Measurements from ENCODE around the gene GPR55.

The GPR55 gene

GRCh38 chr2:230900336-230900995, 24.6 kb downstream of the GPR55 start:
- DNase-seq (ENCODE audit: low read depth): no peak

DNA sequence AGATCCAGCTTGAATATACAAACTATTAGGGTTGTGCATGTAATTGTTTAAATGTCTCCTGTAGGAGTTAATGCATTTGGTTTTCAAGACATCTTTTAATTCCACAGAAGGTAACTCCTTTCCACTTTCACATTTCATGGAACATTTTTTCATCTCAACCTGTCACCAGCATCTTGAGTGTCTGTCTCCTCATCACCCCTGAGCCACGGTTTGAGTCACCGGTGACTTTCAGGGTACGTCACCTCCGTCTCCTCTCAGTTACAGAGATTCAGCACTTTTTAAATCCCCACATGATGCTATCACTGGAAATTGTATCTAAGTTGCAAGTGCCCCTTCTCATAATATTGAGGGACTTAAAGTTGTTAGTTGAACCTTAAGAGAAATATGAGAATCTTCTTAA, 25.3 kb downstream of the GPR55 start:
- DNase-seq (ENCODE audit: low read depth): no peak

DNA sequence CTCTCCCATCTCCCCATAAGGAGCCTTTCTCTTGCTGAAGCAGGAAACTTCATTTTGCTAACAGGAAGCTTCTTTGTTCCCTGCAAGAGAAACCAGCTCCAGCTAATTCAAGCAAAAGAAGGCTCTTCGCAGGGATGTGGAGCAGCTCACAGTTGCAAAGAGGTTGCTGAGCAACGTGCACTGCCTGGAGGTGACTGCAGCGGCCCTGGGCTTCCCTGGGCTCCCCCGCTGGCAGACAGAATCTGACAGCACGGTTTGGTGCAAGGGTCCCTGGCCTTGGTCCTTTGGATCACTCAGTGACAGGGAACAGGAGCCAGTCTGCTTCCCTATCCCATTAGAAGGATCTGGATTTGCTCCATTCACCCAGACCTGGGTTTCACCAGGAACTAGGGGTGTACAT, 25.8 kb downstream of the GPR55 start:
- no peak for DNase-seq (ENCODE audit: low read depth)

- no peak for DNase-seq (ENCODE audit: low read depth)
Observed at GRCh38 chr2:230898713-230899091, 26.3 kb downstream of the GPR55 start.

DNA sequence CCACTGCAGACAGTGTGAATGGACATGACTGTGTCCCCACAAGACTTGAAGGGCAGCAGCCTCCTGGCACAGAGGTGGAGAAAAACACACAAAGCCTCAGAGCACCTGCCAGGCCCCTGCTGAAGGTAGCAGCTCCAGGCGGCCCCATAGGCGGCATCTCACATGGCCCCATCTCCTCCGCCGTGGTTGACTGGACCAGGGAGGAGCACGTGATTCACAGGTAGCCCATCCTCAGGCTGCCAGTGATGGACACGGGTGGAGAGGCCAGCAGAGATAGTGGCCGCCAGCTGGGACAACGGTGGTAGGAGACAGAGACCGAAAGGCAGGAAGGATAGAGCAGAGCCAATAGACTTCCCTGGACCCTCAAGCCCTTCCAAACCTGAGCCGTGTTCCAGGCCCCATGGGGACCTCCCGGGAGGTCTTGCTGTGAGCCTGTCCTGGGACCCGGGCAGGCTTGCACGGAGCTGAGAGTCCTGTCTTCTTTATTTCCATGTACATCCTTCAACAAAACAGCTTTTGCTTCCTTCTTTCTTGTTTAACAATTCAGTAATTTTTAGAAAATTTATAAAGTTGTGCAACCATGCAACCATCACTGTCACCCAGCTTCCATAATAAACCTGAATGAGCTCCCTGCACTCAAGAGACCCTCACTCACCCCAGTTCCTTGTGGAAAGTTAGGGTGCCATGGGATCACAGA, 26.9 kb downstream of the GPR55 start:
- DNase-seq (ENCODE audit: low read depth): no peak

DNA sequence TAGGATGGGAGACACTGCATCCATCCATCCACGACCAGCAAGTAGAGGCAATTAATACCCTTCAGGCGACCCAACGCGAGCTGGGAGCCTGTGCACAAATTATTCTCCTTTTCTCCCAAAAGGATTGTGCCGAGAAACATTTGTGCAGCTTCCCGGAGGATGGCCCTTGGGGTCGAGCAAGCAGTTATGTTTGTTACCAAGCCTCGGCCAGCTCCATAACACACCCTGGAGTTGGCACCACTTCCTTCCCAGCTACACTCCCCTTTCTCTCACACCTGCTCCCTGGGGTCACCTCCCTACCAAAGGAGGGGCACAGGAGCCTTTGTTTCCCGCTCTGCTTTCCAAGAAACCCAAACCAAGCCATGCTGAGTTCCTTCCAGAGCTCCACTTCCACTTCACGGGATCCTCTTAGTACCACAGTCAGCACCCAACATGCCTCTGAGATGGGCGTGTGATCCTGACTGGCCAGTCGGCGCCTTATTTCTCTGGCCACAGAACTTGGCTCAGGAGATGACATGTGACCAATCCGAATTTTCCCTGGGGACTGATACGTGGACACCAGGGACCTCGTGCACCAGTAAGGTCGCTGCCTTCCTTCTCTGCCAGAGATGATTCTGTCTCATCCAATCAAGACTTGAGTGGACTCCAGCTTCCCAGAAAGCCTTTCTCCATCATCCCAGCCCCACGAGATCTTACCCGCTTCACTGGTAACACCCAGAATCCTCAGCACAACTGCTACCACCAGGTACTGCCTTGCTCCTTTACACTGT, 28.5 kb downstream of the GPR55 start:
- DNase-seq (ENCODE audit: low read depth): no peak

DNA sequence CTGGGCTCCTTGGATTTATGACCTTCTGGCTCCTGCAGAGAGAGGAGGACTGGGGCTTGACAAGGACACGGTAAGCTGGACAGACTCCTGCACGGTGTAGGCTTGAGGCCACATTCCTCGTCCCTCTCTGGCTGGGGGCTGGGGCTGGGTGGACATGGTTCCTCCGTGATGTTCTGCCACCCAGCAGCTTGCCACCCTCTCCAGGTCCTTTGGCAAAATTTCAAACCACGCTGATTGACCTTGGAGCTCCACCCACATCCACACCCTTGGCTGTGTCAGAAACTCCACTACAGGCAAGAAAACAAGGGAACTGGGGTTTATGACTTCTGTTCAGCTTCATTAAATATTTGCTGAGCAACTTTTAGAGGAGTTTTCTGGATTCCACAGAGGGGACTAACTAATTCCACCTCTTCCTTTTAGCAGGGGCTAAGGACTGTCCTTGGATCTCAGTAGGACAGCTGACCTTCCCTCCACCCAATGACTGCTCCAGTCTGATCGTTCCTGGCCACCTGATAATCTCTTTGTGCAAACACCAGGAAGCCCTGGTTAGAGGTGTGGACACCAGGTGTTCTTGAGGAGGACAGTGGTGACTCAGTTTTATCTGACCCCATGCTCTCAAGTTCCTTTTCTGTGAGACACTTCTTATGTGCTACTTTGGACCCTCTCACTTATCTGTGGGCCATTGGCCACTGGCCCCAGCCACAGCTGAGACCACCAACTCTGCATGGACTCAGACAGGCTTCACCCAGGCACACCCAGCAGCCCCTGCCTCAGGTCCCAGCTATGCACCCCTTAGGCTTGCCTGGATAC, 29.3 kb downstream of the GPR55 start:
- DNase-seq (ENCODE audit: low read depth): no peak

- no peak for DNase-seq (ENCODE audit: low read depth)
Observed at GRCh38 chr2:230893841-230894781, 30.9 kb downstream of the GPR55 start.

- DNase-seq (ENCODE audit: low read depth): no peak
Observed at GRCh38 chr2:230893338-230893737, 31.7 kb downstream of the GPR55 start.

- DNase-seq (ENCODE audit: low read depth): no peak
Observed at GRCh38 chr2:230891509-230891908, 33.5 kb downstream of the GPR55 start.

GRCh38 chr2:230891064-230891463, 34.0 kb downstream of the GPR55 start:
- DNase-seq (ENCODE audit: low read depth): no peak

- DNase-seq (ENCODE audit: low read depth): no peak
Observed at GRCh38 chr2:230890646-230891045, 34.4 kb downstream of the GPR55 start.

DNA sequence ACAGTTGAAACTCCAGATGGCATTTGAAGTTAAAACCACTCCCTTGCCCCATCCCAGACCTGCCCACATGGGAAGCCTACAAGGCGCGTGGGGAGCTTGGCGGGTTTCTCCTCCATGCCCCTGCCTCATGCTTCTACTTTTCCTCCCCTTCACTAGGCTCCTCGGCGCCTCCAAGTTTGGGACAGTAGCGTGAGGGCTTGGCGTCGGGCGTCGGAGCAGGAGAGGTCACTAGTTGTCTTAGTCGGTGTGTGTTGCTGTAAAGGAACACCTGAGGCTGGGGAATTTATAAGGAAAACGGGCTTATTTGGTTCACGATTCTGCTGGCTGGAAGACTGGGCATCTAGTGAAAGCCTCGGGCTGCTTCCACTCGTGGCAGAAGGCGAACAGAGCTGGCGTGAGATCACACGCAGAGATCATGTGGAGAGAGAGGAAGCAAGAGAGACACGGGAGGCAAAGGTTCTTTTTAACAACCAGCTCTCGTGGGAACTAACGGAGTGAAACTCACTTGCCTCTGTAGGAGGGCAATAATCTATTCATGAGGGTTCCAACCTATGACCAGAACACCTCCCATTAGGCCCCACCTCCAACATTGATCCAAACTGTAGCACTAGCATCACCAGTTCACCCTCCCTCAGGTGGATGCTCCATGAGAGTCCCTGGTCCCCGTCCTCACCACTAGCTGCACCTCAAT, 35.0 kb downstream of the GPR55 start:
- DNase-seq (ENCODE audit: low read depth): no peak

DNA sequence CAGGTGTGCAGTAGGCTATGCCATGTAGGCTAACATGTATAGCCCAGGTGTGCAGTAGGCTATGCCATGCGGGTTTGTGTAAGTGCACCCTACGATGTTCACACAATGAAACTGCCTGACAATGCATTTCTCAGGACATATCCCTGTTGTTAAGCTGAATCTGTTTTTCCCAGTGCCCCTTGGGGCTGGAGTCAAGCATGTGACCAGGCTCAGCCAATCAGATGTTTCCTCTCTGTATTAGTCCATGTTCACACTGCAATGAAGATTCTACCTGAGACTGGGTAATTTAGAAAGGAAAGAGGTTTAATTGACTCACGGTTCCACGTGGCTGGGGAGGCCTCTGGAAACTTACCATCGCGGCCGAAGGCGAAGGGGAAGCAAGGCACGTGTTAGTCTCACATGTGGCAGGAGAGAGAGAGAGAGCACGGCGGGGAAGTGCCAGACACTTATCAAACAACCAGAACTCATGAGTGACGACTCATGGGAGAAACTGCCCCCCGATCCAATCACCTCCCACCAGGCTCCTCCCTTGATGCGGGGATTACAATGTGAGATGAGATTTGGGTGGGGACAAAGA, 36.1 kb downstream of the GPR55 start:
- no peak for DNase-seq (ENCODE audit: low read depth)

DNA sequence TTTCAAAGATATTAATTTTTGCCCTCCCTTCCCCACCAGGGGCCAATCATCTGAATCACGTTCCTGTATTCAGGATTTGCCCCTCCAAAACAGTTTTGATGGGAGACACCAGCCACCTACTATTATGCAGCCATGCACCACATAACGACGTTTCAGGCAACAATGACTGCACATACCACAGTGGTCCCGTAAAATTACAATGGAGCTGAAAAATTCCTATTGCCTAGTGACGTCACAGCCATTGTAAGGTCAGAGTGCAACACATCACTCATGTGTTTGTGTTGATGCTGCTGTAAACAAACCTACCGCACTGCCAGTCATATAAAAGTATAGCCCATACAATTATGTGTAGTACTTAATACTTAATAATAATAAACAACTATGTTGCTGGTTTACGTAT, 37.7 kb downstream of the GPR55 start:
- no peak for DNase-seq (ENCODE audit: low read depth)

DNA sequence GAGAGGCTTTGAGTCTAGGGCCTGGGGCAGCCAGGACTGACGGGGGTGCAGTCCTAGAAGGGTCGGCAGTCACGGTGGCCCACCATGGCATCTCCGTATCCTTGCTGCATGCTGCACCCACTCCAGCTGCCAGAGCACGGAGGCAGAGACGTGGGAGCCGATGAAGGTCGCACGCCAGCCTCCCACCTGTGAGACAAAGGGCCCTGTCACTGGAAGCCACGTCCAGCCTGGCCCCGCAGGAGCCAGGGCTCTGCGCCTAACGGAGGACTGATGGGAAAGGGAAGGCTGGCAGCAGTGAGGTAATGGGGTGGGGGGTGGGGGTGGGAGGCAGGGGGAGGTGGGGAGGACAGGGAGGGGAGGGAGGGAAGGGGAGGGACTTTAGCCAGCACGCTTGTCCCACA, 38.4 kb downstream of the GPR55 start:
- DNase-seq (ENCODE audit: low read depth): no peak

DNA sequence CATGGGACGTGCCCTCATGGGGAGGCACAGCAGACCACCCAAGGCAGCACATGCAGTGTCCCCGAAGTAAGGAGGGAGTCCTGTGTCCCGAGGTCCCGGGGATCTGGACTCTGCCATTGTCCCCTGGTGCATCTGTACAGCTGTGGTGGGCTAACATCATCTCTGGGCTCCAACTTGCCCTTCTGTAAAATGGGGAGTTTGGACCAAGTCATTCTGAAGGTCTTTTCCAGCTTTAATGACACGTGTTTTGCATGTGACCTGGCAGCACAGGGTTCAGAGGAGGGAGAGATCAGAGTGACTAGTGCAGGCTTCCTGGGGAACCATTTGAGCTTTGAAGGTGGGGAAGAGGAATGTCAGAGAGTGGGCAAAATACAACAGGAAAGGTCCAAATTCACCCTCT, 38.8 kb downstream of the GPR55 start:
- DNase-seq (ENCODE audit: low read depth): no peak

GRCh38 chr2:230885463-230886130, 39.4 kb downstream of the GPR55 start:
- DNase-seq (ENCODE audit: low read depth): no peak

GRCh38 chr2:230881840-230882239, 43.2 kb downstream of the GPR55 start:
- DNase-seq (ENCODE audit: low read depth): no peak

GRCh38 chr2:230879891-230880290, 45.2 kb downstream of the GPR55 start:
- no peak for DNase-seq (ENCODE audit: low read depth)

Measured in stimulated activated CD8-positive, alpha-beta memory T cell treated with anti-CD3 and anti-CD28 coated beads, Interleukin-7, amount 100 ng/mL, for 24 hours (primary cell).